Upper lobe of left lung (tissue), 4 donors: Measurements from ENCODE around the gene OR52I1.

ENCODE experiments used
- EP300 ChIP-seq, 4 donors: sonication (generic); formaldehyde crosslinking; IDR thresholded peaks; one replicate each; pipeline ENCODE4 v1.5.1; 2017; ENCODE audit warnings: antibody characterized with exemption in 4 of 4, control low read depth in 2 of 4
- POLR2A ChIP-seq, 4 donors: fragments of 450-650 bp; IDR thresholded peaks; one replicate each; pipeline ENCODE4 v1.5.1; 2016 to 2017; ENCODE audit warnings: antibody characterized with exemption in 4 of 4, mild to moderate bottlenecking in 2 of 4
- TF ChIP-seq, protein P1 (sequence below), 6 experiments: fragments of 450-650 bp in 4 of 6; fragments of 200-600 bp in 2 of 6; sonication (generic) in 2 of 6; IDR thresholded peaks; one replicate each; pipeline ENCODE4 v1.5.1; 2016 to 2019; ENCODE audit warnings: antibody characterized with exemption in 6 of 6

DNA sequence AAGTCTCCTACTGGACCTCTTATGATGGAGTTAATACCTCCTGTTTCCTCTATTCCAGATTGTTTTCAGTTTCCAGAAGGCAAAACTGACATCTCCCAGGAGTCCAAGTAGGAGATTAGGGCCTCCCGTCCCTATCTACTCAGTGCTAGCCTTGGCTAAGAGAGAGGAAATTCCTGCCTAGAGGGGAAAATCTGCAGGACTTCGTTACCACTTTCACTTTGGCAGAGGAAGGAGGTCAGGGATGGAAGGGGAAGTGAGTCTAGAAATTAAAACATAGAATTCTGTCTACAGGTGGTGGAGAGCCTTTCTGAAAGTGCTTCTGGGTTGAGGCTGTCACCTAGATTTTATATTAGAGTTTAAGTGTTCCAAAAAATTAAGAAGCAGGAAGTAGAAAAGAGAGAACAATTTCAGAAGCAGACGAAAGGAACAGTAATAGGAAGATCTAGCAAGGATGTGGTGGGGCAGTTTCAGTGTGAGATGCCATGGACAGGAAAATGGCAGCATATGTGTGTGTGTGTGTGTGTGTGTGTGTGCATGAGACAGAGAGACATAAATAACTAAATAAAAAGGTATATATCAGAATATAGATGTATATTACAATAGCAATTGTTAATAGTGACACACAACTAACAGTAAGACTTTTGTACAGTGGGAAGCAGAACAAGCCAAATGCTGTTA is 16.6 kb downstream of the OR52I1 start:
- TF ChIP-seq, protein P1, sequence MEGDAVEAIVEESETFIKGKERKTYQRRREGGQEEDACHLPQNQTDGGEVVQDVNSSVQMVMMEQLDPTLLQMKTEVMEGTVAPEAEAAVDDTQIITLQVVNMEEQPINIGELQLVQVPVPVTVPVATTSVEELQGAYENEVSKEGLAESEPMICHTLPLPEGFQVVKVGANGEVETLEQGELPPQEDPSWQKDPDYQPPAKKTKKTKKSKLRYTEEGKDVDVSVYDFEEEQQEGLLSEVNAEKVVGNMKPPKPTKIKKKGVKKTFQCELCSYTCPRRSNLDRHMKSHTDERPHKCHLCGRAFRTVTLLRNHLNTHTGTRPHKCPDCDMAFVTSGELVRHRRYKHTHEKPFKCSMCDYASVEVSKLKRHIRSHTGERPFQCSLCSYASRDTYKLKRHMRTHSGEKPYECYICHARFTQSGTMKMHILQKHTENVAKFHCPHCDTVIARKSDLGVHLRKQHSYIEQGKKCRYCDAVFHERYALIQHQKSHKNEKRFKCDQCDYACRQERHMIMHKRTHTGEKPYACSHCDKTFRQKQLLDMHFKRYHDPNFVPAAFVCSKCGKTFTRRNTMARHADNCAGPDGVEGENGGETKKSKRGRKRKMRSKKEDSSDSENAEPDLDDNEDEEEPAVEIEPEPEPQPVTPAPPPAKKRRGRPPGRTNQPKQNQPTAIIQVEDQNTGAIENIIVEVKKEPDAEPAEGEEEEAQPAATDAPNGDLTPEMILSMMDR (IDR thresholded peaks at IDR 0.05) = no peak
- TF ChIP-seq POLR2A (IDR thresholded peaks at IDR 0.05) (no peak), EP300 (IDR thresholded peaks at IDR 0.05) (no peak)
